ENCODE results near the gene FKBP4. TPM values are rescaled to one million over a fixed set of nuclear protein-coding genes. Genes with fewer than 3 reads are reported as not detected.
A peak's percentile ranks its signal among the peaks of the same experiment; 100 is the strongest.

The FKBP4 gene
- polyA plus RNA-seq, 1 donor: 60.3 TPM

DNA sequence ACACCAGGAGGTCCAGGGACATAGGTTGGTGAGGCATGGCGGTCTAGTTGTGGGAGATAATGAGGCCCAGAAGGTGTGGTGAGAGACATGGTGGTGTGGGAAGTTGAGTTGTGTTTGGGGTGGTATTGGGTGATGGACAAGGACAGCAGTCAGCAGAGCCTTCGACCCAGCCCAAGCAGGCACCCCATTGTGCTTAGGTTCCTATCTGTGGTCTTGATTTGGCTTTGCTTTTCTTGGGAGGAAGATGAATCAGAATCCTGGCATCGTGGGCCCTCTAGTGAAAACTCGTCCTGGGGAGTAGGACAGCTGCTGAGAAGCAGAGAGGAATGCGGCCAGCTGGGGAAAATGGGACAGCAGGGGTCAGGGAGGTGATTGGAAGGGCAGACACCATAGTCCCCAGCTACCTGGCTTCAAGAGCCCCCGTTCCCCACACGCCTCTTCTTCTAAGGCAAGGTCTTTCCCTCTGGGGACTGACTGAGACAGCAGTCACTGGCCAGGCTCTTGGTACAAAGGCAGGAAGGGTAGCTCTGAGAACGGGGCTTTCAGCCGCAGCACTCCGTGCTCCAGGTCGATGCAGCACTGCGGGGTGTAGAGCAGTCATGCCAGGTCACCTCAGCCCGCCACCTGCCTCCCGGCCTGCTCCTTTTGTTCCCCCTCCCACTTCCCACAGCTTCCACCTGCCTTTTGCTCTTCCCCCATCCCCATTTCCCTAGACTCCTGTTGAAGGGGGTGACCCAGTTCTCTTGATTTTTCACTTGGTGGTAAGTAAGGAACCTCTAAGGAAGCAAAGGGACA lies 32.1 kb downstream of the FKBP4 start:
- Histone ChIP-seq H3K27ac (ENCODE audit: low read length) (no peak overlapping the region), H3K9me3 (ENCODE audit: control insufficient read depth, low read depth, low read length) (no peaks in the 10 kb centered on the region), H3K36me3 (ENCODE audit: control insufficient read depth, insufficient read depth, low read length) (peaks cover 79% of the 10 kb centered on the region), H3K27me3 (ENCODE audit: control insufficient read depth, insufficient read depth, low read length) (no peaks in the 10 kb centered on the region), H3K4me1 (ENCODE audit: control insufficient read depth, insufficient read depth, low read length) (no peaks in the 10 kb centered on the region), H3K4me3 (ENCODE audit: low read length) (no peak overlapping the region)
- no CpG with 5 or more reads among the region's 14 CpGs for WGBS (ENCODE audit: insufficient coverage, low lambda C conversion rate)
- no peak for DNase-seq

DNA sequence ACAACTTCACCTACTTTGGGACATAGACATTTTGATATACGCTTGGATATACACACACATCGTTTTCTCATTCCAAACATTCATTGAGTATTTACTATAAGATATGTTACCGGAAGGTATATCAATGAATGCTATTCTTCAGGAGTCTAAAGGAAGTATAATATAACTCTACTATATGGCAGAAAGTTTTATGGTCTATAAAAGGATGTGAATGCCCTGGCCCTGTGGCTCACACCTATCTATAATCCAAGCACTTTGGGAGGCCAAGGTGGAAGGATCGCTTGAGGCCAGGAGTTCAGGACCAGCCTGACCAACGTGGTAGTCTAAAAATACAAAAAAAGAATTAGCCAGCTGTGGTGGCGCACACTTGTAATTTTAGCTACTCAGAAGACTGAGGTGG lies 34.5 kb downstream of the FKBP4 start:
- no peak for DNase-seq
- no peak overlapping the region for H3K27ac ChIP-seq (ENCODE audit: low read length)
- no peaks in the 10 kb centered on the region for H3K4me1 ChIP-seq (ENCODE audit: control insufficient read depth, insufficient read depth, low read length)
- no peak overlapping the region for H3K4me3 ChIP-seq (ENCODE audit: low read length)
- H3K27me3 ChIP-seq (ENCODE audit: control insufficient read depth, insufficient read depth, low read length): no peaks in the 10 kb centered on the region
- WGBS (ENCODE audit: insufficient coverage, low lambda C conversion rate): 90% methylated on average over 2 of the region's 6 CpGs
- no peaks in the 10 kb centered on the region for H3K9me3 ChIP-seq (ENCODE audit: control insufficient read depth, low read depth, low read length)
- H3K36me3 ChIP-seq (ENCODE audit: control insufficient read depth, insufficient read depth, low read length): peaks cover 58% of the 10 kb centered on the region

DNA sequence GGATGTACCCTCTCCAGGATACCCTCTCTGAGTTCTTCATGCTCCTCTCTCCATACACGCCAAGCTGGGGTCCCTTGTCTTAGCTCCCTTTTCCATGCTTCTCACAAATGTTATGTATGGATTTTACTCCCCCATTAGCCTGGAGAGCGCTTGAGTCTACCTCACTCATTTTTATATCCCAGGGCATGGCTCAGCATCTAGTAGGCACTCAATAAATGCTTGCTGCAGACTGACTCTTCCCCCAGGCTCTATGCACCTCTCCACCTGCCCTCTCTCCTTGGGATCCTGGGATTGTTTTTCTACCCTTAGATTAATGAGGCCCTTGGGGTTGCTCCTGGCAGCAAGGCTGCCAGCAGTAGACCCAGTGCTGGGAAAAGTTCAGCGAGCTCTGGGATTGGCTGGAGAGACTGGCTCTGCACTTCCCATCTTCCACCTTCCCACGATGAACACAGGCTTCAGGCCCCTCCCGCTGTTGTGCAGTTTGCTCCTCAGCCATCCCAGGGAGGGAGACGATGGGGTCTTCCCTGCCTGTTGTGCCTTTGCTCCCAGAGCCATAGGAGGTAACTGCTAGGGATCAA lies 37.9 kb downstream of the FKBP4 start:
- peaks cover 3% of the 10 kb centered on the region for H3K27me3 ChIP-seq (ENCODE audit: control insufficient read depth, insufficient read depth, low read length)
- WGBS (ENCODE audit: insufficient coverage, low lambda C conversion rate): no CpG with 5 or more reads among the region's 6 CpGs
- no peak for DNase-seq
- no peak overlapping the region for H3K4me3 ChIP-seq (ENCODE audit: low read length)
- H3K27ac ChIP-seq (ENCODE audit: low read length): no peak overlapping the region
- peaks cover 26% of the 10 kb centered on the region for H3K36me3 ChIP-seq (ENCODE audit: control insufficient read depth, insufficient read depth, low read length)
- no peaks in the 10 kb centered on the region for H3K4me1 ChIP-seq (ENCODE audit: control insufficient read depth, insufficient read depth, low read length)
- no peaks in the 10 kb centered on the region for H3K9me3 ChIP-seq (ENCODE audit: control insufficient read depth, low read depth, low read length)

DNA sequence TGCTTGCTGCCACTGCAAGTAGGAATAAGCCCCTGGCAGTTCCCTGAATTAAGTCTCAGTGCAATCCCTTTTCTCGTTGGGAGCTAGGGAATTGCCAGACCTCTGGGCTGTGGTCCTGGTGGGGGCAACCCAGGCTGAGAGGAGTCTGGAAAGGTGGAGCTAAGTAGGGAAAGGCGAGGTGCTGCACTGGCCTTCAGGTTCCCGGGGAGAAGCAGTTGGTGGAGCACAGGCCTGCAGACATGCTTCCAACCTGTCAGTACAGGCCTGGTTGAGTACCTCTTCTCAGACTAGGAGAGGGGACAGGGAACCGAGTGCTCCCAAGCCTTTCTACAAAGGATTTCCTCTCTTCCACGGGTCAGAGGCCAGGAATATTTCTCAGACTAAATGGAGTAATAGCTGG lies 38.6 kb downstream of the FKBP4 start:
- H3K27ac ChIP-seq (ENCODE audit: low read length): no peak overlapping the region
- H3K36me3 ChIP-seq (ENCODE audit: control insufficient read depth, insufficient read depth, low read length): peaks cover 19% of the 10 kb centered on the region
- WGBS (ENCODE audit: insufficient coverage, low lambda C conversion rate): 40% methylated on average over 1 of the region's 5 CpGs
- H3K4me3 ChIP-seq (ENCODE audit: low read length): no peak overlapping the region
- H3K27me3 ChIP-seq (ENCODE audit: control insufficient read depth, insufficient read depth, low read length): peaks cover 3% of the 10 kb centered on the region
- H3K4me1 ChIP-seq (ENCODE audit: control insufficient read depth, insufficient read depth, low read length): no peaks in the 10 kb centered on the region
- no peaks in the 10 kb centered on the region for H3K9me3 ChIP-seq (ENCODE audit: control insufficient read depth, low read depth, low read length)
- DNase-seq: no peak

DNA sequence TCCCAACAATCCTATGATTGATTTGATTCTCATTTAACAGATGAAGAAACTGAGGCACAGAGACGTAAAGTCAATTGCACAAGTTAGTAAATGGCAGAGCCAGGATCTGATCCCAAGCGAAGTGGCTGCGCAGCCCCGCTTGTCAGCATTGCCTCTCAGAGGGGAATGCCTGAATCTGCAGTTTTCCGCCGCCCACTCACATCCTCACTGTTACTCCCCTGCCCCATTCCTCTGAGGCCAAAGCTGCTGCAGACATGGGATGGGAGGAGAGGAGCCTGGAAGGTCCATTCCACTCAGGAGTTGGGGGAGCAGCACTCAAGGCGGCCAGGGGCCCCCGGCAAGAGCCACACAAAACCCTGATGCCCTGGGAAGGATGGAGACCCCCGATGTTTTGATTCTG lies 39.0 kb downstream of the FKBP4 start:
- Histone ChIP-seq H3K4me3 (ENCODE audit: low read length) (no peak overlapping the region), H3K4me1 (ENCODE audit: control insufficient read depth, insufficient read depth, low read length) (no peaks in the 10 kb centered on the region), H3K9me3 (ENCODE audit: control insufficient read depth, low read depth, low read length) (no peaks in the 10 kb centered on the region), H3K27ac (ENCODE audit: low read length) (no peak overlapping the region), H3K27me3 (ENCODE audit: control insufficient read depth, insufficient read depth, low read length) (peaks cover 3% of the 10 kb centered on the region), H3K36me3 (ENCODE audit: control insufficient read depth, insufficient read depth, low read length) (peaks cover 18% of the 10 kb centered on the region)
- 100% methylated on average over 1 of the region's 9 CpGs for WGBS (ENCODE audit: insufficient coverage, low lambda C conversion rate)
- DNase-seq: no peak

DNA sequence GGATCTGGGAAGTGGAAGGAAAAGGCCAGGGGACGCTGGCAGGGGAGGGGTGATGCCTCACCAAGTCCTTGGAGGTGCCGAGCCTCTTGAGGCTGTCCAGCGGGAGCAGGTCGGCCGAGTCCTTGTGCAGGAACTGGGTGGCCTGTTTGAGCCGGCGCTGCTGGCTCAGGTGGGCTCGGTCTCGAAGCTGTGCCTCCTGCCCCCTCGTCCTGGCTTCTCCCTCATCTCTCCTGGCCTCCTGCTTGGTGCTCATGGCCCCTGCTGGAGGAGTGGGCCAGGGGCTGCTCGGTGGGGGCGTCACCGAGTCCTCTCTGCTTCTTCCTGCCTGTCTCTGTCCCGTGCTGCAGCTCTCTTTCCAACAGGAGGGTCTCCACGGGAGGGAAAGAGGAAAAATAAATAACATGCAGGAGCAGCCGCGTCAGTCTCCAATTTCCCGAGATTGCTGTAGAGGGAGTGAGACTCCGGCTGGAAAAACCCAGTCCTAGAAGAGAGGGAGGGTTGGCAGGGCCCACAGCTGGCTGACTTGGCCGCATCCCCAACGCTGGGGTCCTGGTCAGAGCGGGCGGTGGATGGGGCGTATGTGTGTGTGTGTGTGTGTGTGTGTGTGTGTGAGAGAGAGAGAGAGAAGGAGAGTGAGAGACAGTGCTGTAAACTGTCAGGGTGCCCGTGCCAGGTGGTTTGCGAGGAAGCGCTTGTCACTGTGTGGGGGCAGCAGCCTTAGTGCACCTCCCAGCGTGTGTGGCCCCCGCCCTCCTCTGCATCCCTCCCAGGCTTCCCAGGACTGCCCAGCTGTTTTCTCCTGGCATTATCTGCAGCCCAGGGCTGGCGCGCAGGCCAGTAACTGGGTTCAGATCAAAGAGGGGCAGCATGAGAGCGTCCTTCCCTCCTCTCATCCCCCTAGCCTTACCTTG lies 40.1 kb downstream of the FKBP4 start, which contains the start of gene NRIP2:
Gene NRIP2 (minus strand): TSS at position 455 of the 911 bp plus-strand sequence. CDS start 52 bp downstream, at position 403.
- WGBS (ENCODE audit: insufficient coverage, low lambda C conversion rate): no CpG with 5 or more reads among the region's 32 CpGs
- Histone ChIP-seq H3K4me1 (ENCODE audit: control insufficient read depth, insufficient read depth, low read length) (no peaks in the 10 kb centered on the region), H3K27ac (ENCODE audit: low read length) (no peak within 1 kb of the TSS), H3K36me3 (ENCODE audit: control insufficient read depth, insufficient read depth, low read length) (peaks cover 15% of the 10 kb centered on the region), H3K9me3 (ENCODE audit: control insufficient read depth, low read depth, low read length) (no peaks in the 10 kb centered on the region), H3K27me3 (ENCODE audit: control insufficient read depth, insufficient read depth, low read length) (peaks cover 3% of the 10 kb centered on the region), H3K4me3 (ENCODE audit: low read length) (no peak within 1 kb of the TSS)
- peak in 1 of 2 donors; percentile 52 for DNase-seq

DNA sequence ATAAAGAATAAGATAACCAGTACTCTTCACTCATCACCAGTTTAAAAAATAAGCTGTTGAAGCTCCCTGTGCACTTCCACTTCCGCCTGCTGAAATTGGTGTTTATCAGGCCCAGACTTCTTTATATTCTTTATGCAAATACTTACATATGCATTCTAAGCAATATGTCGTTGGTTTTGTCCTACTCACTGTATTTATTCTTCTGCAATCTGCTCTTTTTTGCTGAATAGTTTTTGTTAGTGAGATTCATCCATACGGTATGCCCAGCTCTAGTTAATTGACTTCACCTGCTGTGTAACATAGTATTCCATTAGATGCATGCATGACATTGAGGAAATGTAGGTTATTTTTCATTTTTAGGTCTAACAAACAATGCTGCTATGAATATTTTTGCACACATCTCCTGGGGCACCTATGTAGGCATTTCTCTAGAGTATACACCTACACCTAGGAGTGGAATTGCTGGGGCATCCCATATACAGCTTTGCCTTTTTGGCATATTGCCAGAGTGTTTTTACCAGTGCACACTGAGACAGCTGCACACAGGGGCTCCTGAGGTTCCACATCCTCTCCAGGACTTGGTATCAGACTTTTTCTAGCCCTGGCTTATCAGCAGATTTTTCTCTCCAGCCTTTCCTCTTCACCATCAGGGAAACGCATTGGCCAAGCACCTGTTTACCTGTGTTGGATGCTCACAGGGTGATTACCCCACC lies 41.1 kb downstream of the FKBP4 start:
- H3K9me3 ChIP-seq (ENCODE audit: control insufficient read depth, low read depth, low read length): no peaks in the 10 kb centered on the region
- no peak for DNase-seq
- peaks cover 8% of the 10 kb centered on the region for H3K36me3 ChIP-seq (ENCODE audit: control insufficient read depth, insufficient read depth, low read length)
- no peak overlapping the region for H3K27ac ChIP-seq (ENCODE audit: low read length)
- no peak overlapping the region for H3K4me3 ChIP-seq (ENCODE audit: low read length)
- no peaks in the 10 kb centered on the region for H3K4me1 ChIP-seq (ENCODE audit: control insufficient read depth, insufficient read depth, low read length)
- WGBS (ENCODE audit: insufficient coverage, low lambda C conversion rate): 93% methylated on average over 2 of the region's 4 CpGs
- H3K27me3 ChIP-seq (ENCODE audit: control insufficient read depth, insufficient read depth, low read length): peaks cover 3% of the 10 kb centered on the region

DNA sequence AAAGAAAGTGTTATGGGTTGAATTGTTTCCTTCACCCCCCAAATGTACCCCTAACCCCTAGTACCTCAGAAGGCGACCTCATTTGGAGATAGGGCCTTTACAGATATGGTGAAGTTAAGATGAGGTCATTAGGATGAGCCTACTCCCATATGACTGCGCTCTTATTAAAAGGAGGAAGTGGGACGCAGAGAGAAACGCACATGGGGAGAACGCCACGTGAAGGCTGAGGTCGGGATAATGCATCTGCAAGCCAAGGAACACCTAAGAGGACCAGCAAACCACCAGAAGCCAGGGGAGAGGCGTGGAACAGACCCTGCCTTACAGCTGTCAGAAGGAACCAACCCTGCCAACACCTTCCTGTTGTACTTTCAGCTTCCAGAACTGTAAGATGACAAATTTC lies 41.8 kb downstream of the FKBP4 start:
- Histone ChIP-seq H3K4me3 (ENCODE audit: low read length) (no peak overlapping the region), H3K4me1 (ENCODE audit: control insufficient read depth, insufficient read depth, low read length) (no peaks in the 10 kb centered on the region), H3K27ac (ENCODE audit: low read length) (no peak overlapping the region), H3K36me3 (ENCODE audit: control insufficient read depth, insufficient read depth, low read length) (peaks cover 15% of the 10 kb centered on the region), H3K27me3 (ENCODE audit: control insufficient read depth, insufficient read depth, low read length) (peaks cover 3% of the 10 kb centered on the region), H3K9me3 (ENCODE audit: control insufficient read depth, low read depth, low read length) (no peaks in the 10 kb centered on the region)
- no CpG with 5 or more reads among the region's 8 CpGs for WGBS (ENCODE audit: insufficient coverage, low lambda C conversion rate)
- DNase-seq: no peak

DNA sequence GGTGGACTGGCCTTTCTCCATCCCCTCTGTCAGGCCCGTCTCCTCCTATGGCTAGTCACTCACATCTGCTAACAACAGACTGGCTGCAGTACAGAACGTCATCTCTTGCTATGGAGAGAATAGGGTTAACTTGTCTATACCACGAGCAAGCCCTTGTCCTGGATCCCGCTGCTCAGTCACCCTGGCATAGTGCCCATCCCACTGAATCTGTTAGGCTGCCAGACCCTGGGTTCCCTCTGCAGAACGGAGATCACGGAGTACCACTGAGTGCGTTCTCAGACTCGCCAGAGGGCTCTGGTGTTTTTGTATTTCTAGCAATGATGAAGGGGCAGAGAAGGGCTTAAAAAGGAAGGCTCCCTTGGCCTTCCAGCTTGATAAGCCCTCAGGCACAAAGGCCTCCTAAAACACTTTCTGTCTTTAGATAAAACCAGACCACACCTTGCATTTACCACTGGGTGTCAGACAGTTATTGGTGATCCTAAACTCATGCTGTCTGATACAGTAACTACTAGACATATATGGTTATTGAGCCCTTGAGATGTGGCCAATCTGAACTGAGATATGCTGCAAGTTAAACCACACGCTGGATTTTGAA lies 46.4 kb downstream of the FKBP4 start:
- Histone ChIP-seq H3K4me1 (ENCODE audit: control insufficient read depth, insufficient read depth, low read length) (no peaks in the 10 kb centered on the region), H3K9me3 (ENCODE audit: control insufficient read depth, low read depth, low read length) (no peaks in the 10 kb centered on the region), H3K36me3 (ENCODE audit: control insufficient read depth, insufficient read depth, low read length) (peaks cover 14% of the 10 kb centered on the region), H3K4me3 (ENCODE audit: low read length) (no peak overlapping the region), H3K27ac (ENCODE audit: low read length) (no peak overlapping the region), H3K27me3 (ENCODE audit: control insufficient read depth, insufficient read depth, low read length) (no peaks in the 10 kb centered on the region)
- DNase-seq: no peak
- no CpG with 5 or more reads among the region's 9 CpGs for WGBS (ENCODE audit: insufficient coverage, low lambda C conversion rate)

Data from large intestine (tissue), 3 donors.